Thyroid gland (tissue), 4 donors: Measurements from ENCODE around the gene FSIP1. TPM values are rescaled to one million over a fixed set of nuclear protein-coding genes. Genes with fewer than 3 reads are reported as not detected.

ENCODE experiments used
- DNase-seq, 2 donors: peaks; one replicate each; pipeline ENCODE4 v3.0.0-alpha.2; 2019
- H3K27ac ChIP-seq, 3 donors: fragments of 200-600 bp; sonication (generic); 1 replicate in 2 of 3; 2 replicates in 1 of 3; pipeline ENCODE4 v1.5.1; 2016 to 2019; ENCODE audit warnings: mild to moderate bottlenecking in 1 of 3, moderate library complexity in 1 of 3
- H3K27me3 ChIP-seq: fragments of 200-600 bp; sonication (generic); one replicate; pipeline ENCODE4 v1.5.1; 2019
- H3K36me3 ChIP-seq, 2 donors: fragments of 200-600 bp; sonication (generic); one replicate each; pipeline ENCODE4 v1.5.1; 2016 to 2019
- H3K4me1 ChIP-seq, 2 donors: fragments of 200-600 bp; sonication (generic); one replicate each; pipeline ENCODE4 v1.5.1; 2017 to 2019
- H3K4me3 ChIP-seq, 3 donors: fragments of 200-600 bp; sonication (generic); replicated peaks in 1 of 3; 1 replicate in 2 of 3; 2 replicates in 1 of 3; pipeline ENCODE4 v1.5.1; 2016; ENCODE audit warnings: mild to moderate bottlenecking in 1 of 3
- H3K9me3 ChIP-seq: fragments of 200-600 bp; sonication (generic); one replicate; pipeline ENCODE4 v1.5.1; 2017
- POLR2A ChIP-seq, 2 donors: fragments of 450-650 bp; IDR thresholded peaks; one replicate each; pipeline ENCODE4 v1.6.1; 2017; ENCODE audit warnings: antibody characterized with exemption in 2 of 2, mild to moderate bottlenecking in 2 of 2, moderate library complexity in 1 of 2
- WGBS, 2 donors: methylation state at CpG; one replicate each; pipeline ENCODE4 v1.1.5; 2017; 5-methylcytosine and 5-hydroxymethylcytosine counted together
- intact Hi-C: fragments of 100-400 bp; cut with DNase I; formaldehyde crosslinking; loops from one replicate; pipeline ENCODE4 v1.15.1; 2023
- total RNA-seq, 4 donors: library from RNA; depleted of rRNA; stranded (reverse); fragments of >200 nt; gene quantifications; one replicate each; pipeline ENCODE4 v1.2.3, GENCODE V29; 2016
- TF ChIP-seq, protein P1 (sequence below), 6 experiments: fragments of 200-600 bp in 3 of 6; fragments of 450-650 bp in 3 of 6; sonication (generic) in 3 of 6; IDR thresholded peaks; one replicate each; pipeline ENCODE4 v1.5.1; 2016 to 2019; ENCODE audit warnings: antibody characterized with exemption in 6 of 6, mild to moderate bottlenecking in 2 of 6, inconsistent platforms in 1 of 6, moderate library complexity in 1 of 6

FSIP1 gene
- total RNA-seq, 4 donors from 2014 or later = 0.94 to 2.5 (median 1.5) TPM

DNA sequence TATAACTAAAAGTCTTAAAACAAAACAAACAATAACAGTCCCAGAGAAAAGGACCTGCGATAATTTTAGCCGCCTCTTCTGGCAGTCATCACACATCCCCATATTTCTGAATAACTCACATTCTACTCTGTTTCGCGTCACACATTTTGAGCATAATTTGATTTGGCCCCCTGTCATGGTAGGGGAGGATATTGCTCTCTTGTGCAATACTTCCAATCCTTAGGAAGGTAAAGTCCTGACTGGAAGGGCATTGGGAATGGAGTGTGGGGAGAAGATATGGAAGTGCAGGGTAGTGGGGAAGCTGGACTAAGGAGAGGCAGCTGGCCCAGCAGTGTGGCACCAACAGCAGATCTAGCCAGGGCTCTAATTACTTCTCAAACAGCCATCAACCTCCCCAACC, 11.3 kb upstream of the FSIP1 start:
- Histone ChIP-seq H3K4me1 (no peaks in the 10 kb centered on the region), H3K27ac (no peak overlapping the region), H3K4me3 (no peak overlapping the region), H3K36me3 (no peaks in the 10 kb centered on the region), H3K27me3 (no peaks in the 10 kb centered on the region), H3K9me3 (no peaks in the 10 kb centered on the region)
- no peak for DNase-seq
- 84 to 89% methylated on average over 4 of the region's 4 CpGs for WGBS, 2 donors
- intact Hi-C loops = loop anchor here (10.0 kb wide), 1 partner anchor 81 kb away; no protein-coding TSS in a partner anchor
- no peak for TF ChIP-seq POLR2A (IDR thresholded peaks at IDR 0.05)
- TF ChIP-seq, protein P1, sequence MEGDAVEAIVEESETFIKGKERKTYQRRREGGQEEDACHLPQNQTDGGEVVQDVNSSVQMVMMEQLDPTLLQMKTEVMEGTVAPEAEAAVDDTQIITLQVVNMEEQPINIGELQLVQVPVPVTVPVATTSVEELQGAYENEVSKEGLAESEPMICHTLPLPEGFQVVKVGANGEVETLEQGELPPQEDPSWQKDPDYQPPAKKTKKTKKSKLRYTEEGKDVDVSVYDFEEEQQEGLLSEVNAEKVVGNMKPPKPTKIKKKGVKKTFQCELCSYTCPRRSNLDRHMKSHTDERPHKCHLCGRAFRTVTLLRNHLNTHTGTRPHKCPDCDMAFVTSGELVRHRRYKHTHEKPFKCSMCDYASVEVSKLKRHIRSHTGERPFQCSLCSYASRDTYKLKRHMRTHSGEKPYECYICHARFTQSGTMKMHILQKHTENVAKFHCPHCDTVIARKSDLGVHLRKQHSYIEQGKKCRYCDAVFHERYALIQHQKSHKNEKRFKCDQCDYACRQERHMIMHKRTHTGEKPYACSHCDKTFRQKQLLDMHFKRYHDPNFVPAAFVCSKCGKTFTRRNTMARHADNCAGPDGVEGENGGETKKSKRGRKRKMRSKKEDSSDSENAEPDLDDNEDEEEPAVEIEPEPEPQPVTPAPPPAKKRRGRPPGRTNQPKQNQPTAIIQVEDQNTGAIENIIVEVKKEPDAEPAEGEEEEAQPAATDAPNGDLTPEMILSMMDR (IDR thresholded peaks at IDR 0.05) = no peak

DNA sequence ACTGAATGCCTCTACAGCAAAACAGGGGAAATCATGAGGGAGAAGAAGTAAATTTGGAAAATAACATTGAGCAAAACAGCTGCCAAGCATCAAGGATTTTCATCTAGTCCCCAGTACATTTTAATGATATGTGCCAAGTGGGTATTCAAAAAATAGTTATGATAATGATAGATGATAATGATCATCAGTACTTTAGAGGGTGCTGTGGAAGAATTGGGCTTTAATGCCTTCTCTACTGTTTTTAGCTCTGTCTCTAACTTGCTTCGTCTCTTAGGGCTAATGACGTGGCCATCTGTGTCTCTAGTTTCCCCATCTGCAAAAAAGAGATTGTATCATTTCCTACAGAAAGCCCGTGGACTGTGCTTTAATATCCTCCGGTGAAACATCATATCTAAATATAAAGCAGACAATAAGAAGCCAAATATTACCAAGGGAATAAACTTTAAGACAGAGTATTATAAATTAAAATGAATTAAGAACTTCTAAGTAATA, 10.2 kb upstream of the FSIP1 start:
- H3K4me1 ChIP-seq = no peaks in the 10 kb centered on the region
- intact Hi-C loops = loop anchor here (10.0 kb wide), 1 partner anchor 82 kb away; no protein-coding TSS in a partner anchor
- DNase-seq = no peak
- no peak overlapping the region for H3K4me3 ChIP-seq
- no peak overlapping the region for H3K27ac ChIP-seq
- H3K27me3 ChIP-seq = no peaks in the 10 kb centered on the region
- no peak for TF ChIP-seq POLR2A (IDR thresholded peaks at IDR 0.05)
- TF ChIP-seq, protein P1 (IDR thresholded peaks at IDR 0.05) = no peak
- no peaks in the 10 kb centered on the region for H3K36me3 ChIP-seq
- H3K9me3 ChIP-seq = no peaks in the 10 kb centered on the region
- WGBS, 2 donors = 52 to 68% methylated on average over 4 of the region's 4 CpGs

DNA sequence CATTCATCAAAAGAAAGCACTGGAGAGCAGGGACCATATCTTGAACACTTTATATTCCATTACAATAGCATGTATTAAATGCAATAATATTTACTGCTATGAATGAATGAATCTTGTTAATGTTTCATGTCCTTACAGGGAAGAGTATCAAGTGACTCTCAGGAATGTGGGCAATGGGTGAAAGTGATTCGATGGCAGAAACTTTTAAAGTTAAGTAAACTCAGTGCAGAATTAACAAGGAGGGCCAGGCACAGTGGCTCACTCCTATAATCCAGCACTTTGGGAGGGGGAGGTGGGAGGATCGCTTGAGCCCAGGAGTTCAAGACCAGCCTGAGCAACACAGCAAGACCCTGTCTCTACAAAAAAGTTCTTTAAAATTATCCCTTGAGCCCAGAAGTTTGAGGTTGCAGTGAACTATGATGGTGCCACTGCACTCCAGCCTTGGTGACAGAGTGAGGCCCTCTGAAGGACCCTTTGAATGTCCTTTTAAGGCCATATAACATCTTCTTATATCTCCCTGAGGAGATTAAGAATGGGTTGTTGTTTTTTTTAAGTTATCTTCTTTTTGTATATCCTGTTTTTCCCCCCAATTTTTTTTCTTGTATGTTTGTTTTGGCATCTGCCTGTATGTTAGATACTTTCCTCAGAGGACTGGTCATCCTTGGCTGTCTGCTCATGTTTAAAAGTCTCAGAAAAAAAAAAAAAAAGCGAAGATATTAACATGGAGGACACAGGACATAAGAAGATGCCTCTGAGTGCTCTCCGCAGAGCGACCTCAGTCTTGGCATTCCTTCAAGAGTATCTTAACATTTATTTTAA, 9.6 kb upstream of the FSIP1 start:
- no peak overlapping the region for H3K4me3 ChIP-seq
- intact Hi-C loops = loop anchor here (10.0 kb wide), 1 partner anchor 83 kb away; no protein-coding TSS in a partner anchor
- H3K27ac ChIP-seq = no peak overlapping the region
- no peaks in the 10 kb centered on the region for H3K36me3 ChIP-seq
- no peaks in the 10 kb centered on the region for H3K27me3 ChIP-seq
- DNase-seq = no peak
- TF ChIP-seq, protein P1 (IDR thresholded peaks at IDR 0.05) = no peak
- TF ChIP-seq POLR2A (IDR thresholded peaks at IDR 0.05) = no peak
- no peaks in the 10 kb centered on the region for H3K9me3 ChIP-seq
- H3K4me1 ChIP-seq = no peaks in the 10 kb centered on the region
- WGBS, 2 donors = 63 to 70% methylated on average over 5 of the region's 5 CpGs

DNA sequence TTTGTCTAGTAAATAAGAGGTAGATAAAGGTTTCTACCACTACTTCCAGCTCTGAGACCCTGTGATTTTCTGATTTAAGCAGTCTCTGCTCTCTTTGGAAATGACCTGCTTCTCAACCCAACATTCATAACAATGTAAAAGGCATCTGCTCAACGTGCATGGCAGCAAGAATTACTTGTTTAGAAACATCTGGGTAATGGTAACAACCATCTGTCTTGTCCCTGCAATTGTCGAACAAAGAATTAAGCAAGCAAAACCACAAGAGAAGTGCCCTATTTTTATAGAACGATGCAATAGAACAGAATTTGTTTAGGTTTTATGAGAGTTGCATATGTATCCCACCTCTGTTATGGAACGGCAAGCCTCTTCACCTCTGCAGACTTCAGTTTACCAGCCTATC, 7.1 kb upstream of the FSIP1 start:
- H3K4me3 ChIP-seq = no peak overlapping the region
- no peaks in the 10 kb centered on the region for H3K36me3 ChIP-seq
- H3K9me3 ChIP-seq = no peaks in the 10 kb centered on the region
- H3K27ac ChIP-seq = no peak overlapping the region
- no peaks in the 10 kb centered on the region for H3K27me3 ChIP-seq
- WGBS, 2 donors = 79 to 84% methylated on average over 4 of the region's 4 CpGs
- intact Hi-C loops = loop anchor here (5.0 to 10.0 kb wide), 2 partner anchors 85 to 188 kb away; no protein-coding TSS in a partner anchor
- no peak for TF ChIP-seq POLR2A (IDR thresholded peaks at IDR 0.05)
- TF ChIP-seq, protein P1 (IDR thresholded peaks at IDR 0.05) = no peak
- DNase-seq = no peak
- no peaks in the 10 kb centered on the region for H3K4me1 ChIP-seq
